Measurements from ENCODE around the gene HIVEP3. TPM values are rescaled to one million over a fixed set of nuclear protein-coding genes. Genes with fewer than 3 reads are reported as not detected.

HIVEP3 gene
- total RNA-seq, 5 donors from 2014 or later (not counting 1 experiment from before 2014, with no cell fraction given) = 7.0 to 15.3 (median 8.8) TPM

- Mint-ChIP-seq H3K36me3 (no peaks in the 10 kb centered on the region), H3K27ac (no peak overlapping the region), H3K9me3 (no peaks in the 10 kb centered on the region), H3K4me1 (peaks cover 62 to 70% (median 68%) of the 10 kb centered on the region in 3 donors), H3K27me3 (no peaks in the 10 kb centered on the region), H3K4me3 (no peak overlapping the region)
- Histone ChIP-seq H3K27me3 (replicated peaks in 1 of 2; ENCODE audit: control insufficient read depth in 2 of 2, extremely low read depth in 1 of 2, insufficient read depth in 2 of 2, low read length in 1 of 2) (peaks cover 0 to 6% of the 10 kb centered on the region in 2 experiments), H3K9me3 (no peaks in the 10 kb centered on the region), H3K4me1 (ENCODE audit: control insufficient read depth in 1 of 2, extremely low read depth in 1 of 2, insufficient read depth in 2 of 2, low read length in 2 of 2) (peaks cover 38 to 67% of the 10 kb centered on the region in 2 experiments), H3K4me3 (ENCODE audit: control insufficient read depth in 1 of 2, extremely low read depth in 1 of 2, low read length in 1 of 2) (no peak overlapping the region), H3K36me3 (ENCODE audit: control insufficient read depth in 2 of 2, extremely low read depth in 1 of 2, insufficient read depth in 1 of 2, low read length in 1 of 2) (no peaks in the 10 kb centered on the region), H3K27ac (ENCODE audit: low read length) (no peak overlapping the region)
- ChIA-PET CTCF (no interaction called here), POLR2A (no interaction called here)
- ATAC-seq (replicated peaks in 1 of 4) (no peak), DNase-seq (peak in 1 of 35 experiments; percentile 25)
- WGBS (ENCODE audit: insufficient coverage) = 79% methylated on average over 2 of the region's 12 CpGs
These were observed 260.1 kb downstream of the HIVEP3 start for GRCh38 chr1:41658431-41659158.

GRCh38 chr1:41657679-41658295 is 260.9 kb downstream of the HIVEP3 start:
- no peak overlapping the region for H3K4me3 Mint-ChIP-seq
- 80% methylated on average over 1 of the region's 7 CpGs for WGBS (ENCODE audit: insufficient coverage)
- no peaks in the 10 kb centered on the region for H3K36me3 Mint-ChIP-seq
- H3K27ac Mint-ChIP-seq = no peak overlapping the region
- Histone ChIP-seq H3K4me1 (ENCODE audit: control insufficient read depth in 1 of 2, extremely low read depth in 1 of 2, insufficient read depth in 2 of 2, low read length in 2 of 2) (peaks cover 38 to 59% of the 10 kb centered on the region in 2 experiments), H3K4me3 (ENCODE audit: control insufficient read depth in 1 of 2, extremely low read depth in 1 of 2, low read length in 1 of 2) (no peak overlapping the region), H3K36me3 (ENCODE audit: control insufficient read depth in 2 of 2, extremely low read depth in 1 of 2, insufficient read depth in 1 of 2, low read length in 1 of 2) (no peaks in the 10 kb centered on the region), H3K27ac (ENCODE audit: low read length) (no peak overlapping the region), H3K27me3 (replicated peaks in 1 of 2; ENCODE audit: control insufficient read depth in 2 of 2, extremely low read depth in 1 of 2, insufficient read depth in 2 of 2, low read length in 1 of 2) (peaks cover 0 to 6% of the 10 kb centered on the region in 2 experiments), H3K9me3 (no peaks in the 10 kb centered on the region)
- ChIA-PET POLR2A (no interaction called here), CTCF (no interaction called here)
- H3K4me1 Mint-ChIP-seq = peaks cover 59 to 70% (median 70%) of the 10 kb centered on the region in 3 donors
- no peak for ATAC-seq (replicated peaks in 1 of 4)
- H3K27me3 Mint-ChIP-seq = no peaks in the 10 kb centered on the region
- H3K9me3 Mint-ChIP-seq = no peaks in the 10 kb centered on the region
- DNase-seq = no peak

GRCh38 chr1:41656825-41657500 is 261.8 kb downstream of the HIVEP3 start:
- H3K36me3 Mint-ChIP-seq = no peaks in the 10 kb centered on the region
- no peak overlapping the region for H3K4me3 ChIP-seq (ENCODE audit: control insufficient read depth in 1 of 2, extremely low read depth in 1 of 2, low read length in 1 of 2)
- peaks cover 0 to 6% of the 10 kb centered on the region in 2 experiments for H3K27me3 ChIP-seq (replicated peaks in 1 of 2; ENCODE audit: control insufficient read depth in 2 of 2, extremely low read depth in 1 of 2, insufficient read depth in 2 of 2, low read length in 1 of 2)
- H3K27ac Mint-ChIP-seq = no peak overlapping the region
- H3K9me3 ChIP-seq = no peaks in the 10 kb centered on the region
- DNase-seq (no peak), ATAC-seq (replicated peaks in 1 of 4) (no peak)
- no peaks in the 10 kb centered on the region for H3K36me3 ChIP-seq (ENCODE audit: control insufficient read depth in 2 of 2, extremely low read depth in 1 of 2, insufficient read depth in 1 of 2, low read length in 1 of 2)
- no peak overlapping the region for H3K4me3 Mint-ChIP-seq
- ChIA-PET CTCF (no interaction called here), POLR2A (no interaction called here)
- no peaks in the 10 kb centered on the region for H3K27me3 Mint-ChIP-seq
- no peak overlapping the region for H3K27ac ChIP-seq (ENCODE audit: low read length)
- 71% methylated on average over 3 of the region's 9 CpGs for WGBS (ENCODE audit: insufficient coverage)
- H3K4me1 ChIP-seq (ENCODE audit: control insufficient read depth in 1 of 2, extremely low read depth in 1 of 2, insufficient read depth in 2 of 2, low read length in 2 of 2) = peaks cover 38 to 56% of the 10 kb centered on the region in 2 experiments
- H3K4me1 Mint-ChIP-seq = peaks cover 61 to 73% (median 73%) of the 10 kb centered on the region in 3 donors
- no peaks in the 10 kb centered on the region for H3K9me3 Mint-ChIP-seq

- ChIA-PET CTCF (no interaction called here), POLR2A (interaction anchor here in 1 of 2 donors (1.0 kb wide), 1 partner anchor 11 kb away, joined by 5 read pairs; no protein-coding TSS in a partner anchor)
- H3K27me3 Mint-ChIP-seq = no peaks in the 10 kb centered on the region
- no peaks in the 10 kb centered on the region for H3K36me3 ChIP-seq (ENCODE audit: control insufficient read depth in 2 of 2, extremely low read depth in 1 of 2, insufficient read depth in 1 of 2, low read length in 1 of 2)
- H3K36me3 Mint-ChIP-seq = no peaks in the 10 kb centered on the region
- no peaks in the 10 kb centered on the region for H3K9me3 Mint-ChIP-seq
- H3K4me3 Mint-ChIP-seq = no peak overlapping the region
- H3K4me1 ChIP-seq (ENCODE audit: control insufficient read depth in 1 of 2, extremely low read depth in 1 of 2, insufficient read depth in 2 of 2, low read length in 2 of 2) = peaks cover 33 to 48% of the 10 kb centered on the region in 2 experiments
- H3K4me3 ChIP-seq (ENCODE audit: control insufficient read depth in 1 of 2, extremely low read depth in 1 of 2, low read length in 1 of 2) = no peak overlapping the region
- no peak overlapping the region for H3K27ac ChIP-seq (ENCODE audit: low read length)
- WGBS (ENCODE audit: insufficient coverage) = 49% methylated on average over 2 of the region's 2 CpGs
- DNase-seq = no peak
- H3K27ac Mint-ChIP-seq = no peak overlapping the region
- H3K9me3 ChIP-seq = no peaks in the 10 kb centered on the region
- peaks cover 56 to 68% (median 67%) of the 10 kb centered on the region in 3 donors for H3K4me1 Mint-ChIP-seq
- ATAC-seq (replicated peaks in 1 of 4) = no peak
- peaks cover 0 to 6% of the 10 kb centered on the region in 2 experiments for H3K27me3 ChIP-seq (replicated peaks in 1 of 2; ENCODE audit: control insufficient read depth in 2 of 2, extremely low read depth in 1 of 2, insufficient read depth in 2 of 2, low read length in 1 of 2)
These were observed 262.7 kb downstream of the HIVEP3 start for GRCh38 chr1:41656068-41656467.

GRCh38 chr1:41655632-41656031 is 263.1 kb downstream of the HIVEP3 start:
- DNase-seq (no peak), ATAC-seq (replicated peaks in 1 of 4) (no peak)
- WGBS (ENCODE audit: insufficient coverage) = no CpG with 5 or more reads among the region's 3 CpGs
- peaks cover 31 to 47% of the 10 kb centered on the region in 2 experiments for H3K4me1 ChIP-seq (ENCODE audit: control insufficient read depth in 1 of 2, extremely low read depth in 1 of 2, insufficient read depth in 2 of 2, low read length in 2 of 2)
- H3K27me3 Mint-ChIP-seq = no peaks in the 10 kb centered on the region
- no peaks in the 10 kb centered on the region for H3K36me3 Mint-ChIP-seq
- no peaks in the 10 kb centered on the region for H3K9me3 Mint-ChIP-seq
- no peak overlapping the region for H3K27ac ChIP-seq (ENCODE audit: low read length)
- no peak overlapping the region for H3K27ac Mint-ChIP-seq
- peaks cover 0 to 6% of the 10 kb centered on the region in 2 experiments for H3K27me3 ChIP-seq (replicated peaks in 1 of 2; ENCODE audit: control insufficient read depth in 2 of 2, extremely low read depth in 1 of 2, insufficient read depth in 2 of 2, low read length in 1 of 2)
- H3K4me3 Mint-ChIP-seq = no peak overlapping the region
- ChIA-PET CTCF (no interaction called here), POLR2A (interaction anchor here in 1 of 2 donors (1.0 kb wide), 1 partner anchor 12 kb away, joined by 5 read pairs; no protein-coding TSS in a partner anchor)
- H3K4me1 Mint-ChIP-seq = peaks cover 55 to 68% (median 66%) of the 10 kb centered on the region in 3 donors
- no peak overlapping the region for H3K4me3 ChIP-seq (ENCODE audit: control insufficient read depth in 1 of 2, extremely low read depth in 1 of 2, low read length in 1 of 2)
- no peaks in the 10 kb centered on the region for H3K36me3 ChIP-seq (ENCODE audit: control insufficient read depth in 2 of 2, extremely low read depth in 1 of 2, insufficient read depth in 1 of 2, low read length in 1 of 2)
- H3K9me3 ChIP-seq = no peaks in the 10 kb centered on the region

GRCh38 chr1:41653574-41653973 is 265.1 kb downstream of the HIVEP3 start:
- H3K27me3 ChIP-seq (replicated peaks in 1 of 2; ENCODE audit: control insufficient read depth in 2 of 2, extremely low read depth in 1 of 2, insufficient read depth in 2 of 2, low read length in 1 of 2) = no peaks in the 10 kb centered on the region
- Mint-ChIP-seq H3K27me3 (no peaks in the 10 kb centered on the region), H3K4me1 (peaks cover 51 to 62% (median 61%) of the 10 kb centered on the region in 3 donors), H3K27ac (no peak overlapping the region), H3K36me3 (no peaks in the 10 kb centered on the region), H3K4me3 (no peak overlapping the region), H3K9me3 (no peaks in the 10 kb centered on the region)
- DNase-seq (no peak), ATAC-seq (replicated peaks in 1 of 4) (no peak)
- WGBS (ENCODE audit: insufficient coverage) = 100% methylated on average over 1 of the region's 3 CpGs
- H3K9me3 ChIP-seq = no peaks in the 10 kb centered on the region
- no peak overlapping the region for H3K4me3 ChIP-seq (ENCODE audit: control insufficient read depth in 1 of 2, extremely low read depth in 1 of 2, low read length in 1 of 2)
- peaks cover 22 to 44% of the 10 kb centered on the region in 2 experiments for H3K4me1 ChIP-seq (ENCODE audit: control insufficient read depth in 1 of 2, extremely low read depth in 1 of 2, insufficient read depth in 2 of 2, low read length in 2 of 2)
- ChIA-PET POLR2A (no interaction called here), CTCF (interaction anchor here in 1 of 2 donors (0.6 kb wide), 1 partner anchor 292 kb away, joined by 3 read pairs; the partner anchor contains the start of gene FOXO6)
- no peaks in the 10 kb centered on the region for H3K36me3 ChIP-seq (ENCODE audit: control insufficient read depth in 2 of 2, extremely low read depth in 1 of 2, insufficient read depth in 1 of 2, low read length in 1 of 2)
- no peak overlapping the region for H3K27ac ChIP-seq (ENCODE audit: low read length)

Measured in T-cell (primary cell).